GM18519 (cell line): ENCODE data around the gene PRMT1.
A peak's percentile ranks its signal among the peaks of the same experiment; 100 is the strongest.

Experiments used
- ATAC-seq: cut with Tn5 transposase; IDR thresholded peaks from one replicate; pipeline ENCODE4 v1.9.1; 2021; ENCODE audit warnings: mild to moderate bottlenecking, moderate library complexity; ENCODE audit not compliant: unreplicated experiment, low FRiP score

The PRMT1 gene

DNA sequence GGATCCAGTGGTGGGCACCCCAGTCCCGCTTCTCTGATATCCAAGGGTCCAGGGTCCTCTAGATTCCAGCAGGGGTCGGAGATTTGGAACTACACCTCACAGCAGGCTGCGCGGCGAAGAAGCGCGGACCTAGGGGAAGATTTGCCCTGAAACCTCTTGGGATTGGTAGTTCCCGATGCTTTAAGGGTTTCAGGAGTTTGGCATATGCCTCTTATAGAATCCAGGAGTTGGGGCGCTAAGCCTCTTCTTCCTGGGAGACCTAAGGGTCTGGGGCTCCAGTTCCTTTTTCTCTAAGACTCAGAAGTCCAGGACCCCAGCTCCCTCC lies 11.0 kb upstream of the PRMT1 start:
- ATAC-seq: no peak

DNA sequence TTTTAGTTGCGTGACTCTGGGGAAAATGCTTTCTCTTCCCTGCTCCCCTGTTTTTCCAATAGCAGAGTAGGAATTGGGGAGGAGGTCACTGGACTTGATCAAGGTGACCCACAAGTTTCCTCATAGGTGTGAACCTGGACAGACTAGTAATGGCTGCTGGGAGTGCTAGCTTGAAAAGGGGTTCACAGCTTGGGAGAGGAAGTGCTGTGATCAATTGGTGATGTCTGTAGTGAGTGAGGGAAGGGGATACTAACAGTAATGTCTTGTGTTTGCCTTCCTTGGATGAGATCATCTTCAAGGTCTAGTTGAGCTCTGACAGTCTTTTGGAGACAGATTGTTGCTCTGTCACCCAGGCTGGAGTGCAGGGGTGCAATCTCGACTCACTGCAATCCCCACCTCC lies 9.6 kb upstream of the PRMT1 start:
- ATAC-seq: no peak

DNA sequence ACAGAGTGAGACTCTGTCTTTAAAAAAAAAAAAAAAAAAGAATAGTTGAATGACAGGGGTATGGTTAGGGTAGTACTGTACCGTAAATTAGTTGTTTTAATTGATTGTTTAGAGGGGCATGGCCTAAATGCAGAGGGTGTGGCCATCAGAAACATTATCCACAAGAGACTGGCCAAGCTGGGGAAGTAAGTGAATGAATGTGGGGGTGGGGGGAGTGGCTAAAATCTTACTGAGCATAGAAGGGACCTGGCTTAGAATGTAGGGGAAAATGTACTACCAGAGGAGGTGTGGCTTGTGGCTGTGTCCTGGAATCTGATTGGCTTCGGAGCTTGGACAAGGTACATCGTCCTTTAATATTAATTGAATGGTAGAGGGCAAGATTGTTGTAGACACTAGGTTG lies 7.6 kb upstream of the PRMT1 start:
- ATAC-seq: no peak

- no peak for ATAC-seq
These were observed 4.7 kb upstream of the PRMT1 start for GRCh38 chr19:49672131-49672919.

- peak; percentile 19 for ATAC-seq
These were observed 811 bp upstream of the PRMT1 start for GRCh38 chr19:49676136-49676783.

DNA sequence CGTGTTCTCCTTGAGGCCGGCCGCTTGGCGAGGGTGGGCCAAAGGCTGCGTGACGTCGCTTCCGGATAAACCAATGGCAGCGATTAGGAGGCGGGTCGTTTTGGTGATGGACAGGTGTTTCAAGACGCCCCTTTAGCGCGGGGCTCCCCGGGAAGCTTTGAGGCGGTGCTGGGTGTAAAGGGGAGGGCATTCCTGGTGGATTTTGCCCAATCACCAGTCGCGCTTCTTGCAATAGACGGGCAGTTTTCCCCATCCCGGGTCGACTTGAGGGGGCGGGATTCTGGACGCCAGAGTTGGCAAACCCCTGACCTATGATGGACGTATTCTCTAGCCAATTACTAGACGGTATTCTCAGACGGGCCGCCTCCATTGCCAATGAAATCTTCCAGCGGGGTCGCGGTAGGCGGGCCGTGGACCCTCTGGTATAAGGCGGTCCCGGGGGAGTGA lies 264 bp upstream of the PRMT1 start:
- peak; percentile 59 for ATAC-seq

GRCh38 chr19:49677901-49678674 lies 1.0 kb downstream of the PRMT1 start:
- ATAC-seq: no peak

DNA sequence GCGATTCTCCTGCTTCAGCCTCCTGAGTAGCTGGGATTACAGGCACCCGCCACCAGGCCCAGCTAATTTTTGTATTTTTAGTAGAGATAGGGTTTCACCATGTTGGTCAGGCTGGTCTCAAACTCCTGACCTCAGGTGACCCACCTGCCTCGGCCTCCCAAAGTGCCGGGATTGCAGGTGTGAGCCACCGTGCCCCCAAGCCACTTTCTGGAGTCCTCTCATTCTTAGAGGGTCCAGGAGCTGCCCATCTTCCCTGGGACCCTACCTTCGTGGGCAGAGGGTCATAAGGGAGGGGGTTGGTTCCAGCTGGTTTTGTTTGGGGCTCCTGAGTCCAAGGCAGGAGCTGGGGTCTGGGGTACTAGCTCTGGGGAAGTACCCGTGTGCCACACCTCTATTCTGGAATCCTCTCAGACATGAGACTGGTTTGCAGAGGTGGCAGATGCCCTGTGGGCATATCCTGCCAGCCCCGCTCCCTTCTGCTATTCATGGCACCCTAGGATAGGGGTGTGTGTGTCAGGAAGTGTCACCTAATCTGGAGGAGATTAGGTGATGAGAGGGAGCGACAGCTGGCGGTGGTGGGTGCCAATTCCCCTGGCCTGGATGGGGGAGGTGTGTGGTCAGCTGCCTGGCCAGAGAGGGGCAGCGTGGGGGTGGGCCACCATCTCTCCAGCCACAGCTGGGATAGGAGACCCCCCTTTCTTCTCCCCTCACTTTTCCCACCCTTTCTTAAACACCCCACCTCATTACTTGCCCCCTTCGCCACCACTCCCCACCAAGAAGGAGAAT lies 2.1 kb downstream of the PRMT1 start:
- no peak for ATAC-seq

- ATAC-seq: no peak
These were observed 2.8 kb downstream of the PRMT1 start for GRCh38 chr19:49679771-49680413.

DNA sequence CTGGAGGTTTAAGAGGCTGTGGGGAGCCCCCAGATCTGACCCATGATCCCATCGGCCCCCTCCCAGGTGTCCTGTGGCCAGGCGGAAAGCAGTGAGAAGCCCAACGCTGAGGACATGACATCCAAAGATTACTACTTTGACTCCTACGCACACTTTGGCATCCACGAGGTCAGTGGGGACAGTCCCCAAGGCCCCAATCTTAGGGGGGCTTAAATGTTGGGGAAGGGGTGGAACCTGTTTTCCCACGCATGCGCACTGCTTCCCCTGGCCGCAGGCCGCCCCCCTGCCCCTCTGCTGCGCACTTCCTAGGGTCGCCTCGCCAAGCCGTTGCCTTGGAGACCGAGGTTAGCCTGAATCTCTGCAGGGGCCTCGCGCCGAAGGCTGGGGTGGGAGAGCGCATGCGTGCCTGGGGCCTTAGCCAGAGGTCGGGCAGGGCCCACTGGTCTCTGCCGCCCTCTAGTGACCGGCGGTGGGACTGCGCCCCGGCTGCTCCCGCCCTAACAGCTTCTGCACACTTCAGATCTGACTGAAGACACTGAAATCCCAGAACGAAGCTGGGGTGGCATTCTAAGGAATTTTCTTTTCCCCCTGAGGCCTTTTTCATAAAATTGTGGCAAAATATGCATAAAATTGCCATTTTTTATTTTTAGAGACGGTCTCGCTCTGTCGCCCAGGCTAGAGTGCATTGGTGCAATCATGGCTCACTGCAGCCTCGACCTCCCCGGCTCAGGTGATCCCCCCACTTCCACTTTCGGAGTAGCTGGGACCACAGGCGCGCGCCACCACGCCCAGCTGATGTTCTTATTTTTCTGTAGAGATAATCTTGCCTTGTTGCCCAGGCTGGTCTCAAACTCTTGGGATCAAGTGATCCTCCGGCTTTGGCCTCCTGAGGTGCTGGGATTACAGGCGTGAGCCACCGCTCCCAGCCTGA lies 3.6 kb downstream of the PRMT1 start:
- no peak for ATAC-seq

DNA sequence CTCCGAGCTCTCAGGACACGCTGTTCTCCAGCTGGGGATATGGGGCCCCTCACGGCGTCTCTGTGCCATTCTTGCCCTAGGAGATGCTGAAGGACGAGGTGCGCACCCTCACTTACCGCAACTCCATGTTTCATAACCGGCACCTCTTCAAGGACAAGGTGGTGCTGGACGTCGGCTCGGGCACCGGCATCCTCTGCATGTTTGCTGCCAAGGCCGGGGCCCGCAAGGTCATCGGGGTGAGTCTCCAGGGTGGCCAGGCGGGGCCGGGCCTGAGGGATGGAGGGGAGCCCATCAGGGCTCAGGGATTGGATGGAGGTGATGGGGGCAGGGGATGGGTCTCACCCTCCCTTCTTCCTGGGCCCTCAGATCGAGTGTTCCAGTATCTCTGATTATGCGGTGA lies 4.8 kb downstream of the PRMT1 start:
- ATAC-seq: no peak

DNA sequence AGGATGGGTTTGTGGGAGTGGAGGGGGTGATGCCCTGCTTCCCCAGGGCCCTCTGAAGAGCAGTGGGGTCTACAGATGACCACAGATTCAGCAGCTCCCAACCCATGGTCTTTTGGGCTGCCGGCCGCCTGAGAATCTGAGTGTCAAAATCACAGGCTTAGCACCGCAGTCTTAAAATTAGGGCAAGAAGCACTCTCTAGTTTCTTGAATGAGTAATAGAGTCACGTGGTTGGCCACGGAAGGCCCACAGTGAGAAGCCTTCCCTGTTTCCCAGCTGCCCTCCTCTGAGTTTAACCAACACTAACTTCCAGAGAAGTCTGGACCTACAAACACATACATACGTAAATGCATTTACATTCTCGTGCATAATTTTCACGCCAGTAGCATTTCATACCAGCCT lies 5.2 kb downstream of the PRMT1 start:
- ATAC-seq: no peak

DNA sequence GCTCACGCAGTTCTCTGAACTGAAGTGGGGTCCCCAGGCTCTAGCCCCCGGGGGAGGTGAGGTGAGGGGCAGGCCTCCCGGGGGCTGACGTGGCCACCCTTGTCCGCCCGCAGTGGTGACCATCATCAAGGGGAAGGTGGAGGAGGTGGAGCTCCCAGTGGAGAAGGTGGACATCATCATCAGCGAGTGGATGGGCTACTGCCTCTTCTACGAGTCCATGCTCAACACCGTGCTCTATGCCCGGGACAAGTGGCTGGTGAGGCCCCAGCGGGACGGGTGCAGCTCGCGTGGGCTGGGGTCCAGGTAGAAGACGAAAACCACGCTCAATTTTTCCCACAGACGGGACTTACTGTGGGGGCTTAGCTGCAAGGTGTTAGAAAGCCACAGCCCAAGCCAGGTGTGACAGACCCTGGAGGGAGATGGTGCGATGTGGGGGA lies 6.8 kb downstream of the PRMT1 start:
- ATAC-seq: no peak

GRCh38 chr19:49684251-49684982 lies 7.3 kb downstream of the PRMT1 start:
- ATAC-seq: no peak

GRCh38 chr19:49684983-49685553 lies 8.0 kb downstream of the PRMT1 start:
- no peak for ATAC-seq

DNA sequence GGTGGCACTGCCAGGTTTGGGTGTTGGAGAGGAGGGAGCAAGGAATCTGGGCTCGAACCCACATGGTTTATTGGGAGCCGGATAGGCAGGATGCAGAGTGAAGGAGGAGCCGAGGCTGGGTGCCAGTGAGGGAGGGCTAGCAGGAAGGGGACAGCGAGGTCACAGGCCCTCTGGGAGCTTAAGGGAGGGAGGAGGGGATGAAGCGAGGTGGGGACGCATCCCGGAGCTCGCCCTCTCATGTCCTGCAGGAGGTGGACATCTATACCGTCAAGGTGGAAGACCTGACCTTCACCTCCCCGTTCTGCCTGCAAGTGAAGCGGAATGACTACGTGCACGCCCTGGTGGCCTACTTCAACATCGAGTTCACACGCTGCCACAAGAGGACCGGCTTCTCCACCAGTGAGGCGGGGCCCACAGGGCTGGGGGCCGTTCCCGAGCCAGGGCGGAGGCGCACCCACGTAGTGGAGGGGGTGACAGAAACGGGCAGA lies 8.8 kb downstream of the PRMT1 start:
- no peak for ATAC-seq

- ATAC-seq: no peak
These were observed 9.5 kb downstream of the PRMT1 start for GRCh38 chr19:49686503-49687088.

DNA sequence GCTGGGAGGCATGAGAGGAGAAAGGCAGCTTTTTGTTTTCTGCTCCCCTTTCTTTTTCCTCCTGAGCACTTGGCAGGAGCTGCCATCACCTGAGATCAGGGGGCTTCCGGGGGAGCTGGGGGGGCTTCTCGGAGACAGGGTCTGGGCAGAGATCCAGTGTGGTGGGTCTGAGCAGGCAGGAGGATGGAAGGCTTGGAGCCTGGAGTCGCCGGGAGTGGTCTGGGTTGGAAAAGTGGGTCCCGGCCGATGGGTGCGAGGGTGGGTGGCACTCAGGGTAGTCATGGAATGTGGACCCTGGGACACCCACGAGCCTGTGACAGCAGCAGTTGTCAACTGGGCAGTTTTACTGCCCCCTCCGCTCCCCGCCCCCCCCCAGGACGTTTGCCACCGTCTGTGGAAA lies 10.1 kb downstream of the PRMT1 start:
- ATAC-seq: no peak
